Esophagus mucosa (tissue), 1 donor: Measurements from ENCODE around the gene CBLC. TPM values are rescaled to one million over a fixed set of nuclear protein-coding genes. Genes with fewer than 3 reads are reported as not detected.

Experiments
- ATAC-seq: fragments of 200-7000 bp; cut with Tn5 transposase; one replicate; pipeline ENCODE4 v1.9.1; 2020
- total RNA-seq: library from RNA; stranded (reverse); gene quantifications from one replicate; pipeline ENCODE4 v1.2.4, GENCODE V29; 2023
- donor health status: DM: yes; HTN: yes; CAD: no.

Gene CBLC
- total RNA-seq, 1 donor from 2014 or later, result 36.2 TPM

GRCh38 chr19:44803442-44804428, 26.0 kb downstream of the CBLC start:
- ATAC-seq, result no peak

- no peak for ATAC-seq
Observed at GRCh38 chr19:44806291-44806690, 28.6 kb downstream of the CBLC start.

GRCh38 chr19:44807162-44807561, 29.5 kb downstream of the CBLC start:
- peak; percentile 79 for ATAC-seq

- peak; percentile 17 for ATAC-seq
Observed at GRCh38 chr19:44807652-44808462, 30.2 kb downstream of the CBLC start.

- peak; percentile 40 for ATAC-seq
Observed at GRCh38 chr19:44808463-44809371, 31.0 kb downstream of the CBLC start, which contains the start of gene BCAM. BCAM (plus strand) TSS chr19:44809103; CDS start chr19:44809125, 22 bp downstream.

- ATAC-seq, result no peak
Observed at GRCh38 chr19:44809577-44810233, 32.0 kb downstream of the CBLC start.

GRCh38 chr19:44810234-44811121, 32.8 kb downstream of the CBLC start:
- ATAC-seq, result no peak

GRCh38 chr19:44811122-44811419, 33.4 kb downstream of the CBLC start:
- no peak for ATAC-seq

- ATAC-seq, result no peak
Observed at GRCh38 chr19:44812142-44812718, 34.5 kb downstream of the CBLC start.

GRCh38 chr19:44813070-44813840, 35.6 kb downstream of the CBLC start:
- ATAC-seq, result no peak

GRCh38 chr19:44813841-44814470, 36.3 kb downstream of the CBLC start:
- ATAC-seq, result no peak

GRCh38 chr19:44814517-44814916, 36.8 kb downstream of the CBLC start:
- ATAC-seq, result no peak

- no peak for ATAC-seq
Observed at GRCh38 chr19:44816301-44816700, 38.6 kb downstream of the CBLC start.

- no peak for ATAC-seq
Observed at GRCh38 chr19:44817725-44818465, 40.2 kb downstream of the CBLC start.

- ATAC-seq, result no peak
Observed at GRCh38 chr19:44818466-44819031, 40.9 kb downstream of the CBLC start.

- no peak for ATAC-seq
Observed at GRCh38 chr19:44819246-44819832, 41.6 kb downstream of the CBLC start.
